ENCODE data around the gene PIGN. TPM values are rescaled to one million over a fixed set of nuclear protein-coding genes. Genes with fewer than 3 reads are reported as not detected.

The PIGN gene
- total RNA-seq, 2 experiments from 2014 or later, result 9.6 to 11.7 TPM

GRCh38 chr18:61992923-61993322 is 193.9 kb downstream of the PIGN start:
- Mint-ChIP-seq H3K27ac (no peak overlapping the region), H3K36me3 (ENCODE audit: low read depth) (no peaks in the 10 kb centered on the region), H3K27me3 (no peaks in the 10 kb centered on the region), H3K4me3 (no peak overlapping the region), H3K4me1 (ENCODE audit: low read depth) (no peaks in the 10 kb centered on the region), H3K9me3 (no peaks in the 10 kb centered on the region)
- TF ChIP-seq, protein P1, sequence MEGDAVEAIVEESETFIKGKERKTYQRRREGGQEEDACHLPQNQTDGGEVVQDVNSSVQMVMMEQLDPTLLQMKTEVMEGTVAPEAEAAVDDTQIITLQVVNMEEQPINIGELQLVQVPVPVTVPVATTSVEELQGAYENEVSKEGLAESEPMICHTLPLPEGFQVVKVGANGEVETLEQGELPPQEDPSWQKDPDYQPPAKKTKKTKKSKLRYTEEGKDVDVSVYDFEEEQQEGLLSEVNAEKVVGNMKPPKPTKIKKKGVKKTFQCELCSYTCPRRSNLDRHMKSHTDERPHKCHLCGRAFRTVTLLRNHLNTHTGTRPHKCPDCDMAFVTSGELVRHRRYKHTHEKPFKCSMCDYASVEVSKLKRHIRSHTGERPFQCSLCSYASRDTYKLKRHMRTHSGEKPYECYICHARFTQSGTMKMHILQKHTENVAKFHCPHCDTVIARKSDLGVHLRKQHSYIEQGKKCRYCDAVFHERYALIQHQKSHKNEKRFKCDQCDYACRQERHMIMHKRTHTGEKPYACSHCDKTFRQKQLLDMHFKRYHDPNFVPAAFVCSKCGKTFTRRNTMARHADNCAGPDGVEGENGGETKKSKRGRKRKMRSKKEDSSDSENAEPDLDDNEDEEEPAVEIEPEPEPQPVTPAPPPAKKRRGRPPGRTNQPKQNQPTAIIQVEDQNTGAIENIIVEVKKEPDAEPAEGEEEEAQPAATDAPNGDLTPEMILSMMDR (IDR thresholded peaks at IDR 0.05), result no peak
- Histone ChIP-seq H3K4me1 (ENCODE audit: insufficient read depth, low read length) (no peaks in the 10 kb centered on the region), H3K27ac (ENCODE audit: low read depth in 1 of 2, low read length in 2 of 2) (no peak overlapping the region), H3K9me3 (ENCODE audit: control insufficient read depth in 1 of 2, insufficient read depth in 1 of 2, low read length in 2 of 2) (no peaks in the 10 kb centered on the region), H3K4me3 (ENCODE audit: low read length) (no peak overlapping the region), H3K36me3 (ENCODE audit: insufficient read depth, low read length) (no peaks in the 10 kb centered on the region), H3K27me3 (ENCODE audit: control insufficient read depth in 1 of 2, insufficient read depth in 2 of 2, low read length in 2 of 2) (peaks cover 0 to 3% of the 10 kb centered on the region in 2 experiments)
- ChIA-PET POLR2A (no interaction called here), CTCF (no interaction called here)
- intact Hi-C loops (cut with DNase I, micrococcal nuclease), result no loop called here
- DNase-seq (peak in 1 of 14 experiments; percentile 14), ATAC-seq (ENCODE audit: poor library complexity) (no peak)

DNA sequence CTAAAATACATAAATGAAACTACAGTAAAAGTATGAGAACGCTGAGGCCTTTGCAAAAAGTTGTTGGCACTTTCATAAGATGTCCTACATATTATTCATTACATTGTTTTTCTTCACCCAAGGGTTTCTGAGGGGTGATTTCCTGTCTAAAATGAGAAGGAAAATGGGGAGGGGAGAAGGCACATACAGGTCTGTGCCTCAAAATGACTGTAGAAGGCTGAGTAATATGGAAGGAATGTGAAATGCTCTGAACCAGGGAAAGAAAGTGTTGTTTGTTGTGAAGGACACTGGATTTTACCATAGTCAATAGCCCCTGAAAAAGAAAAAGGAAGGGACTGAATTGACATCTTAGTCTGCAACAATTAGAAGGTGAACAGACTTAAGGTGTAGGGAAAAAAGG is 194.6 kb downstream of the PIGN start:
- Mint-ChIP-seq H3K27me3 (no peaks in the 10 kb centered on the region), H3K9me3 (no peaks in the 10 kb centered on the region), H3K4me1 (ENCODE audit: low read depth) (no peaks in the 10 kb centered on the region), H3K27ac (no peak overlapping the region), H3K4me3 (no peak overlapping the region), H3K36me3 (ENCODE audit: low read depth) (no peaks in the 10 kb centered on the region)
- no peaks in the 10 kb centered on the region for H3K4me1 ChIP-seq (ENCODE audit: insufficient read depth, low read length)
- no peak for ATAC-seq (ENCODE audit: poor library complexity)
- peaks cover 0 to 4% of the 10 kb centered on the region in 2 experiments for H3K27me3 ChIP-seq (ENCODE audit: control insufficient read depth in 1 of 2, insufficient read depth in 2 of 2, low read length in 2 of 2)
- DNase-seq, result no peak
- H3K27ac ChIP-seq (ENCODE audit: low read depth in 1 of 2, low read length in 2 of 2), result no peak overlapping the region
- ChIA-PET CTCF (no interaction called here), POLR2A (no interaction called here)
- intact Hi-C loops (cut with DNase I, micrococcal nuclease), result no loop called here
- TF ChIP-seq, protein P1 (IDR thresholded peaks at IDR 0.05), result no peak
- H3K36me3 ChIP-seq (ENCODE audit: insufficient read depth, low read length), result no peaks in the 10 kb centered on the region
- no peak overlapping the region for H3K4me3 ChIP-seq (ENCODE audit: low read length)
- no peaks in the 10 kb centered on the region for H3K9me3 ChIP-seq (ENCODE audit: control insufficient read depth in 1 of 2, insufficient read depth in 1 of 2, low read length in 2 of 2)

DNA sequence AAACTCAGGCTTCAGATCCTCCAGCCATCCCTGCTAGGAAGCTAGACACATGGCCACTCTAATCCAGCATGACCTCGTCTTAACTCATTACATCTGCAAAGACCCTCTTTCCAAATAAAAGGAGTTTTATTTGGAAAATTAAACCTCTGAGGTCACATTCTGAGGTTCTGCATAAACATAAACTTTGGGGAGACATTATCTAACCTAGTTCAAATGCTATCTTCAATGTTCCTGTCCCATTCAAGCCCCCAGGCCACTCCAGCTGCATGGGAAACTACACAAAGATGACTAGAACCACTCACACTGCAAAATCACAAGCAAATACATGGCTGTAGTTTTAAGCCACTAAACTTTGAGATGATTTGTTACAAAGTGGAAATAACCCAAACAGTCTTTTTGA is 195.0 kb downstream of the PIGN start:
- no peaks in the 10 kb centered on the region for H3K4me1 Mint-ChIP-seq (ENCODE audit: low read depth)
- Histone ChIP-seq H3K27ac (ENCODE audit: low read depth in 1 of 2, low read length in 2 of 2) (no peak overlapping the region), H3K4me3 (ENCODE audit: low read length) (no peak overlapping the region), H3K36me3 (ENCODE audit: insufficient read depth, low read length) (no peaks in the 10 kb centered on the region), H3K4me1 (ENCODE audit: insufficient read depth, low read length) (no peaks in the 10 kb centered on the region), H3K9me3 (ENCODE audit: control insufficient read depth in 1 of 2, insufficient read depth in 1 of 2, low read length in 2 of 2) (no peaks in the 10 kb centered on the region), H3K27me3 (ENCODE audit: control insufficient read depth in 1 of 2, insufficient read depth in 2 of 2, low read length in 2 of 2) (peaks cover 0 to 4% of the 10 kb centered on the region in 2 experiments)
- ATAC-seq (ENCODE audit: poor library complexity), result no peak
- no peak for DNase-seq
- H3K9me3 Mint-ChIP-seq, result no peaks in the 10 kb centered on the region
- TF ChIP-seq, protein P1 (IDR thresholded peaks at IDR 0.05), result no peak
- H3K4me3 Mint-ChIP-seq, result no peak overlapping the region
- H3K27ac Mint-ChIP-seq, result no peak overlapping the region
- ChIA-PET CTCF (no interaction called here), POLR2A (no interaction called here)
- no peaks in the 10 kb centered on the region for H3K36me3 Mint-ChIP-seq (ENCODE audit: low read depth)
- H3K27me3 Mint-ChIP-seq, result no peaks in the 10 kb centered on the region
- intact Hi-C loops (cut with DNase I, micrococcal nuclease), result no loop called here
